Fibroblast of mammary gland (primary cell): Measurements from ENCODE around the gene PRAME.

Experiments
- DNase-seq: peaks from one replicate; pipeline ENCODE4 v3.0.0-alpha.2; 2010; ENCODE audit warnings: low read depth
- H3K4me3 ChIP-seq: 2 replicates; pipeline ENCODE4 v1.5.1; 2011; ENCODE audit warnings: low read depth, mild to moderate bottlenecking, low read length, moderate library complexity; ENCODE audit not compliant: control insufficient read depth
- CTCF ChIP-seq: conservative IDR thresholded peaks from 2 replicates; pipeline ENCODE4 v1.5.1; 2011; ENCODE audit warnings: low read depth, low read length, inconsistent platforms; ENCODE audit not compliant: control insufficient read depth, insufficient read depth

PRAME gene

GRCh38 chr22:22556578-22556977 lies 2.5 kb downstream of the PRAME start:
- TF ChIP-seq CTCF: no peak
- no peak overlapping the region for H3K4me3 ChIP-seq

GRCh38 chr22:22555596-22555995 lies 3.5 kb downstream of the PRAME start:
- no peak for DNase-seq
- no peak overlapping the region for H3K4me3 ChIP-seq
- TF ChIP-seq CTCF: no peak

More at GRCh38 chr22:22556578-22556977, 2.5 kb downstream of the PRAME start:
- DNase-seq: no peak

- no peak overlapping the region for H3K4me3 ChIP-seq
- no peak for DNase-seq
- no peak for TF ChIP-seq CTCF
Measured at GRCh38 chr22:22554587-22555284, 4.3 kb downstream of the PRAME start.

- no peak for DNase-seq
- no peak overlapping the region for H3K4me3 ChIP-seq
- TF ChIP-seq CTCF: no peak
Measured at GRCh38 chr22:22553735-22554586, 5.1 kb downstream of the PRAME start.

GRCh38 chr22:22553141-22553540 lies 5.9 kb downstream of the PRAME start:
- H3K4me3 ChIP-seq: no peak overlapping the region
- no peak for DNase-seq
- no peak for TF ChIP-seq CTCF

GRCh38 chr22:22552630-22553029 lies 6.4 kb downstream of the PRAME start:
- no peak for TF ChIP-seq CTCF
- no peak for DNase-seq
- no peak overlapping the region for H3K4me3 ChIP-seq
